Stimulated activated naive CD8-positive, alpha-beta T cell treated with anti-CD3 and anti-CD28 coated beads, Interleukin-15, amount 100 ng/mL, for 72 hours (primary cell): Measurements from ENCODE around the gene CRIP3.
A peak's percentile ranks its signal among the peaks of the same experiment; 100 is the strongest.
"Not testable (repeated sequence)": the region's sequence is repeated elsewhere in the genome, so short reads cannot be mapped to it uniquely, and the experiment has no call there.

ENCODE experiments used
- ATAC-seq: fragments of 150-1000 bp; cut with Tn5 transposase; 2 replicates; pipeline ENCODE4 v1.10.0; 2021; ENCODE audit warnings: mild to moderate bottlenecking, moderate library complexity
- DNase-seq, 2 donors: peaks; one replicate each; pipeline ENCODE4 v3.0.0; 2021 to 2022
- H3K27ac Mint-ChIP-seq, 2 donors: one replicate each; pipeline ENCODE4 v1.8.0; 2022; ENCODE audit warnings: mild to moderate bottlenecking in 2 of 2, mixed read lengths in 2 of 2, moderate library complexity in 2 of 2
- H3K27me3 Mint-ChIP-seq: one replicate; pipeline ENCODE4 v1.8.0; 2022; ENCODE audit warnings: mixed read lengths
- H3K4me1 Mint-ChIP-seq: one replicate; pipeline ENCODE4 v1.8.0; 2022; ENCODE audit warnings: mild to moderate bottlenecking, mixed read lengths
- H3K4me3 Mint-ChIP-seq, 2 donors: one replicate each; pipeline ENCODE4 v1.8.0; 2022; ENCODE audit warnings: mild to moderate bottlenecking in 2 of 2, mixed read lengths in 2 of 2, moderate library complexity in 1 of 2
- H3K9me3 Mint-ChIP-seq, 2 donors: one replicate each; pipeline ENCODE4 v1.8.0; 2022; ENCODE audit warnings: mixed read lengths in 2 of 2

The CRIP3 gene

GRCh38 chr6:43318011-43318410 is 9.4 kb upstream of the CRIP3 start:
- Mint-ChIP-seq H3K27me3 (no peaks in the 10 kb centered on the region), H3K9me3 (no peaks in the 10 kb centered on the region), H3K4me3 (no peak overlapping the region), H3K4me1 (no peaks in the 10 kb centered on the region), H3K27ac (peak overlapping the region in 1 of 2 donors; percentile 22)
- DNase-seq: no peak
- ATAC-seq: no peak

- Mint-ChIP-seq H3K4me3 (no peak overlapping the region), H3K27ac (no peak overlapping the region), H3K27me3 (peaks cover 11% of the 10 kb centered on the region), H3K4me1 (peaks cover 1% of the 10 kb centered on the region), H3K9me3 (no peaks in the 10 kb centered on the region)
- ATAC-seq (no peak), DNase-seq (no peak)
Measured at GRCh38 chr6:43313813-43314212, 5.2 kb upstream of the CRIP3 start.

- Mint-ChIP-seq H3K9me3 (no peaks in the 10 kb centered on the region), H3K4me1 (peaks cover 9% of the 10 kb centered on the region), H3K4me3 (no peak overlapping the region), H3K27ac (no peak overlapping the region), H3K27me3 (peaks cover 11% of the 10 kb centered on the region)
- DNase-seq (no peak), ATAC-seq (no peak)
Measured at GRCh38 chr6:43311666-43312065, 3.0 kb upstream of the CRIP3 start.

DNA sequence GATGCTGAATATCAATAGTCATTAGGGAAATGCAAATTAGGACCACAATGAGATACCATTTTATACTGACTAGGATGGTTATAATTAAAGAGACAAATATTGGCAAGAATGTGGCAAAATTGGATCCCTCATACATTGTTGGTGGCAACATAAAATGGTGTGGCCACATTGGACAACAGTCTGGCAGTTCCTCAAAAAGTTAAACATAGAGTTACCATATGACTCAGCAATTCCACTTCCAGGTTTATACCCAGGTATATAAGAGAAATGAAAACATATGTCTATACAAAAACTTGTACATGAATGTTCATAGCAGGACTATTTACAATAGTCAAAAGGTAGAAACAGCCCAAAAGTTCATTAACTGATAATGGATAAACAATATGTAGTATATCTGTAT is 2.0 kb upstream of the CRIP3 start:
- H3K27me3 Mint-ChIP-seq: peaks cover 11% of the 10 kb centered on the region
- no peak for ATAC-seq
- no peak for DNase-seq
- no peak overlapping the region for H3K4me3 Mint-ChIP-seq
- peaks cover 9% of the 10 kb centered on the region for H3K4me1 Mint-ChIP-seq
- no peaks in the 10 kb centered on the region for H3K9me3 Mint-ChIP-seq
- no peak overlapping the region for H3K27ac Mint-ChIP-seq

GRCh38 chr6:43310134-43310533 is 1.5 kb upstream of the CRIP3 start:
- peaks cover 9% of the 10 kb centered on the region for H3K4me1 Mint-ChIP-seq
- H3K4me3 Mint-ChIP-seq: no peak overlapping the region
- DNase-seq: no peak
- H3K27ac Mint-ChIP-seq: no peak overlapping the region
- H3K9me3 Mint-ChIP-seq: no peaks in the 10 kb centered on the region
- no peak for ATAC-seq
- peaks cover 11% of the 10 kb centered on the region for H3K27me3 Mint-ChIP-seq

- DNase-seq: no peak
Measured at GRCh38 chr6:43308990-43309477, 408 bp upstream of the CRIP3 start.

GRCh38 chr6:43307451-43308100 is 1.1 kb downstream of the CRIP3 start:
- Mint-ChIP-seq H3K27me3 (peaks cover 11% of the 10 kb centered on the region), H3K9me3 (no peaks in the 10 kb centered on the region), H3K4me3 (no peak overlapping the region), H3K4me1 (peaks cover 9% of the 10 kb centered on the region), H3K27ac (no peak overlapping the region)
- no peak for DNase-seq
- ATAC-seq: no peak

More at GRCh38 chr6:43308990-43309477, 408 bp upstream of the CRIP3 start:
- H3K27me3 Mint-ChIP-seq: peaks cover 11% of the 10 kb centered on the region
- ATAC-seq: no peak
- H3K4me3 Mint-ChIP-seq: peak overlapping the region; percentile 84 to 90
- H3K27ac Mint-ChIP-seq: peak overlapping the region in 1 of 2 donors; percentile 27
- H3K4me1 Mint-ChIP-seq: peaks cover 9% of the 10 kb centered on the region
- no peaks in the 10 kb centered on the region for H3K9me3 Mint-ChIP-seq

DNA sequence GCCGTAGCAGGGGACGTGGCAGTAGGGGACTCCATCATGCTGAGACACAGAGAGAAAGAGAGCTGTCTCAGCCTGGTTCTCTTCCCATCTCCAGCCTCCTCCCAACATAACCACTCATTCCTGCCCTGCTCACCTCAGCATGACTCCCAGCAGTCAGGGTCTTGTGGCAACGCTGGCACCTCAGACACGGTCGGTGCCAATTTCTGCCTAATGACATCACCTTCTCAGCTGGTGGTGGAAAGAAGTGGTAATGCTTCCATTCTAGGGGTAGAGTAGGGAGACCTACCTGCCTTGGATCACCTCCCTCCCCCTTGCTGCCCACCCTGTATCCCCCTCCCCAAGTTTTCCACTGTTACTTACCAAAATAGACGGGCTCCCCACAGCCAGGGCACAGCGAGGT is 2.5 kb downstream of the CRIP3 start:
- no peak for DNase-seq
- no peak overlapping the region for H3K27ac Mint-ChIP-seq
- H3K9me3 Mint-ChIP-seq: no peaks in the 10 kb centered on the region
- H3K27me3 Mint-ChIP-seq: peaks cover 4% of the 10 kb centered on the region
- no peak for ATAC-seq
- H3K4me3 Mint-ChIP-seq: no peak overlapping the region
- H3K4me1 Mint-ChIP-seq: peaks cover 9% of the 10 kb centered on the region

DNA sequence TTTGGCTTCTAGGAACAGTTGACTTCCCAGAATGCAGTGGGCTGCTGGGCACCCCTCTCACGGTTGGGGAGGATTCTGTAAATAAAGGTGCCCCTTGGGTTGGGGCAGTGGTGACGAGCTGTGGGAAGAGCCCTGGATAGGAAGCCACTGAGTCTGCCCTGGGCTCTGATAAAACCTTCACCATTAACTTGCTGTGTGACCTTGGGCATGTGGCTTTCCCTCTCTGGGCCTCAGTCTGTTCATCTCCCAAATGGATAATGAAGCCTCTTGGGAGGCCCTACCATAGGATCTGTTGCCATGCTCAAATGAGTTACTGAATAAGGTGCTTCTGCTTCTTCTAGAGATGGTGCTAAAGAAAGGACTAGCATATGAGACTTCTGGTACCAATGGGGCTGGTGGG is 3.7 kb downstream of the CRIP3 start:
- peaks cover 5% of the 10 kb centered on the region for H3K27me3 Mint-ChIP-seq
- no peak overlapping the region for H3K27ac Mint-ChIP-seq
- H3K9me3 Mint-ChIP-seq: no peaks in the 10 kb centered on the region

GRCh38 chr6:43304361-43304760 is 4.3 kb downstream of the CRIP3 start:
- no peak overlapping the region for H3K27ac Mint-ChIP-seq

More for the DNA sequence above, 3.7 kb downstream of the CRIP3 start:
- no peak overlapping the region for H3K4me3 Mint-ChIP-seq
- ATAC-seq (no peak), DNase-seq (no peak)
- peaks cover 9% of the 10 kb centered on the region for H3K4me1 Mint-ChIP-seq

DNA sequence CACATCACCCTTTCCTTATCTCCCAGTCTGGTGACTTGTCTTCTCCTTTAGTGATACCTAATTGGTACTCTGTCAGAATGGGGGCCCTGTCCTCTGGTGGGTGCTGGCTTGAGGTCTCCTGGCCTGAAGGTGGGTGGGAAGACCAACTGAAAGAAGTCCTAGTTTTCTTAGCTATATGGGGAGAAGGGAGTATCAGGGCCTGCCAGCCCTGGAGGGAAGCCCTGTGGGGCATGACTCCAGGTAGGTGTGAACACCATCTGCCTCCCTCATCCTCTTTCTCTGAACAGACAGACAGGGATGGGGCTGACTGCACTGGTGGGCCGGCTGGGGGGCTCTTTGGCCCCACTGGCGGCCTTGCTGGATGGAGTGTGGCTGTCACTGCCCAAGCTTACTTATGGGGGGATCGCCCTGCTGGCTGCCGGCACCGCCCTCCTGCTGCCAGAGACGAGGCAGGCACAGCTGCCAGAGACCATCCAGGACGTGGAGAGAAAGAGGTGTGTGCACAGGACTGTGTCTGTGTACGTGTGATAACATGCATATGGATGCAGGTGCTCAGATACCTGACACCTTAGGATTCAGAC is 4.8 kb downstream of the CRIP3 start:
- ATAC-seq (no peak), DNase-seq (no peak)
- no peak overlapping the region for H3K4me3 Mint-ChIP-seq
- peak overlapping the region in 1 of 2 donors; percentile 30 for H3K27ac Mint-ChIP-seq
- H3K4me1 Mint-ChIP-seq: peaks cover 8% of the 10 kb centered on the region
- peaks cover 5% of the 10 kb centered on the region for H3K27me3 Mint-ChIP-seq
- H3K9me3 Mint-ChIP-seq: no peaks in the 10 kb centered on the region

More at GRCh38 chr6:43304361-43304760, 4.3 kb downstream of the CRIP3 start:
- Mint-ChIP-seq H3K27me3 (peaks cover 5% of the 10 kb centered on the region), H3K4me1 (peaks cover 9% of the 10 kb centered on the region), H3K9me3 (no peaks in the 10 kb centered on the region), H3K4me3 (no peak overlapping the region)
- ATAC-seq (no peak), DNase-seq (no peak)

- not testable (repeated sequence) for H3K4me3 Mint-ChIP-seq, H3K4me1 Mint-ChIP-seq, H3K27ac Mint-ChIP-seq, ATAC-seq, H3K27me3 Mint-ChIP-seq, H3K9me3 Mint-ChIP-seq, DNase-seq
Measured at GRCh38 chr6:43303006-43303405, 5.6 kb downstream of the CRIP3 start.

DNA sequence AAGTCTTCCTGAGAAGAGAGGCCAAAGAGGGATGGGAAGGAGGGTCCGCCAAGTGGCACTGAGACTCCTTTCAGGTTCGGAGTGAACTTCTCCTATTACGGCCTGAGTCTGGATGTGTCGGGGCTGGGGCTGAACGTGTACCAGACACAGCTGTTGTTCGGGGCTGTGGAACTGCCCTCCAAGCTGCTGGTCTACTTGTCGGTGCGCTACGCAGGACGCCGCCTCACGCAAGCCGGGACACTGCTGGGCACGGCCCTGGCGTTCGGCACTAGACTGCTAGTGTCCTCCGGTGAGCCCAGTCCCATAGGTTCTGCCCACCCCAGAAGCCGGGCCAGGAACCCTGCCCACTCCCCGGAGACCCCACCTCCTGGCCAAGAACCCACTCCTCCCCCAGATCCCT is 6.5 kb downstream of the CRIP3 start:
- peak in 1 of 2 donors; percentile 5 for DNase-seq
- H3K27ac Mint-ChIP-seq: no peak overlapping the region
- no peaks in the 10 kb centered on the region for H3K4me1 Mint-ChIP-seq
- ATAC-seq: no peak
- no peak overlapping the region for H3K4me3 Mint-ChIP-seq
- no peaks in the 10 kb centered on the region for H3K9me3 Mint-ChIP-seq
- H3K27me3 Mint-ChIP-seq: peaks cover 5% of the 10 kb centered on the region

DNA sequence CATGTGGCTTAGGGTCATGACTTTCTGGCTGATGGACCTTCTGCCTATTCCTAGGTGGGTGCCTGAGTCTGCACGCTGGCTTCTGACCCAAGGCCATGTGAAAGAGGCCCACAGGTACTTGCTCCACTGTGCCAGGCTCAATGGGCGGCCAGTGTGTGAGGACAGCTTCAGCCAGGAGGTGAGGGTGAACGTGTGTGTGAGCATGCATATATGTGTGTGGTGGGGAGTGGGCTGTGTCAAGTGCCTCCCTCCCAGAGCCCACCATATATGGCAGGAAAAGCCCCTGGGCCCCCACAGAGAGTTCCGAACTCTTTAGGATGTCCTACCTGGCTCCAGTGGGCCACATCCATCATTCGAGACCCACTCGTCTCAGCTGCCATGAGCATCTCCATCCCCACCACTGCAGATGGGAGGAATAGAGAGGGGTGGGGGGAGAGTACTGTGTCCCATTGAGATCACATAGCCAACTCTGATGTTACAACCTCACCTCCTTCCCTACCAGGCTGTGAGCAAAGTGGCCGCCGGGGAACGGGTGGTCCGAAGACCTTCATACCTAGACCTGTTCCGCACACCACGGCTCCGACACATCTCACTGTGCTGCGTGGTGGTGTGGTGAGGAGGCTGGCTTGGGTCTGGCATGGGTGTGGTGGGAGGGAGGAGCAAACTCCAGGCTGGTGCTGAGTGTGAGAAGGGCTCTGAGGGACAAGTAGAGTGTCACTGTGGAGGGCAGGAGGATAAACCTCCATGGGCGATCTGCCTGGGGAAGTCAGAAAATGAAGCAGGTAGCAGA is 7.3 kb downstream of the CRIP3 start:
- peaks cover 5% of the 10 kb centered on the region for H3K27me3 Mint-ChIP-seq
- ATAC-seq (no peak), DNase-seq (no peak)
- H3K27ac Mint-ChIP-seq: no peak overlapping the region
- H3K9me3 Mint-ChIP-seq: no peaks in the 10 kb centered on the region
- no peak overlapping the region for H3K4me3 Mint-ChIP-seq
- no peaks in the 10 kb centered on the region for H3K4me1 Mint-ChIP-seq

GRCh38 chr6:43299338-43300293 is 9.0 kb downstream of the CRIP3 start:
- no peaks in the 10 kb centered on the region for H3K9me3 Mint-ChIP-seq
- H3K4me3 Mint-ChIP-seq: no peak overlapping the region
- H3K4me1 Mint-ChIP-seq: no peaks in the 10 kb centered on the region
- H3K27ac Mint-ChIP-seq: peak overlapping the region in 1 of 2 donors; percentile 6
- ATAC-seq (no peak), DNase-seq (no peak)
- H3K27me3 Mint-ChIP-seq: peaks cover 5% of the 10 kb centered on the region
